Astrocyte of the cerebellum (primary cell): Measurements from ENCODE around the gene TBC1D8.

Experiments
- DNase-seq: peaks from one replicate; pipeline ENCODE4 v3.0.0-alpha.2; 2011; ENCODE audit warnings: low read depth
- H3K4me3 ChIP-seq: 2 replicates; pipeline ENCODE4 v1.5.1; 2011; ENCODE audit warnings: mild to moderate bottlenecking, low read depth, low read length, moderate library complexity
- in situ Hi-C: cut with HindIII; loops from 2 replicates; pipeline ENCODE4 v1.10.0; 2017; ENCODE audit warnings: low sequenced_read_pairs
- TF ChIP-seq, protein P1 (sequence below): IDR thresholded peaks from 2 replicates; pipeline ENCODE4 v1.5.1; 2012; ENCODE audit warnings: low read length, low read depth, moderate library complexity, mild to moderate bottlenecking; ENCODE audit errors: missing control alignments

The TBC1D8 gene

DNA sequence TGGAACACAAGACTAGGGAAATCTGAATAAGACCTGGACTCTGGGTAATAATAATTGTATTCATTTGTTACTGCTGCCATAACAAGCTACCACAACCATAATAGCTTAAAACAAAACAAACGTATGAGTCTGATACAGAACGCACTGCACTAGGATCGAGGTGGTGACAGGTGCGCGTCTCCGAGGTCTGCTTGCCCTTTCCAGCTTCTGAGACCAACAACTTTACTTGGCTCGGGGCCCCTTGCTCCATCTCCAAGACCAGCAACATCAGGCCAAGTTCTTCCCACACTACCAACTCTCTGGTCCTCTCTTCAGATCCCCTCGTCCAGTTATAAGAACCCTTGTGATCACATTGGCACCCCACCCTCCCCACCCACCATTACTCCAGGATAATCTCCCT, 42.8 kb downstream of the TBC1D8 start:
- H3K4me3 ChIP-seq: no peak overlapping the region
- in situ Hi-C loops: no loop called here
- TF ChIP-seq, protein P1, sequence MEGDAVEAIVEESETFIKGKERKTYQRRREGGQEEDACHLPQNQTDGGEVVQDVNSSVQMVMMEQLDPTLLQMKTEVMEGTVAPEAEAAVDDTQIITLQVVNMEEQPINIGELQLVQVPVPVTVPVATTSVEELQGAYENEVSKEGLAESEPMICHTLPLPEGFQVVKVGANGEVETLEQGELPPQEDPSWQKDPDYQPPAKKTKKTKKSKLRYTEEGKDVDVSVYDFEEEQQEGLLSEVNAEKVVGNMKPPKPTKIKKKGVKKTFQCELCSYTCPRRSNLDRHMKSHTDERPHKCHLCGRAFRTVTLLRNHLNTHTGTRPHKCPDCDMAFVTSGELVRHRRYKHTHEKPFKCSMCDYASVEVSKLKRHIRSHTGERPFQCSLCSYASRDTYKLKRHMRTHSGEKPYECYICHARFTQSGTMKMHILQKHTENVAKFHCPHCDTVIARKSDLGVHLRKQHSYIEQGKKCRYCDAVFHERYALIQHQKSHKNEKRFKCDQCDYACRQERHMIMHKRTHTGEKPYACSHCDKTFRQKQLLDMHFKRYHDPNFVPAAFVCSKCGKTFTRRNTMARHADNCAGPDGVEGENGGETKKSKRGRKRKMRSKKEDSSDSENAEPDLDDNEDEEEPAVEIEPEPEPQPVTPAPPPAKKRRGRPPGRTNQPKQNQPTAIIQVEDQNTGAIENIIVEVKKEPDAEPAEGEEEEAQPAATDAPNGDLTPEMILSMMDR: no peak
- DNase-seq: no peak

- no peak overlapping the region for H3K4me3 ChIP-seq
- in situ Hi-C loops: no loop called here
- no peak for DNase-seq
- TF ChIP-seq, protein P1: no peak
Measured at GRCh38 chr2:101107241-101107640, 43.9 kb downstream of the TBC1D8 start.

DNA sequence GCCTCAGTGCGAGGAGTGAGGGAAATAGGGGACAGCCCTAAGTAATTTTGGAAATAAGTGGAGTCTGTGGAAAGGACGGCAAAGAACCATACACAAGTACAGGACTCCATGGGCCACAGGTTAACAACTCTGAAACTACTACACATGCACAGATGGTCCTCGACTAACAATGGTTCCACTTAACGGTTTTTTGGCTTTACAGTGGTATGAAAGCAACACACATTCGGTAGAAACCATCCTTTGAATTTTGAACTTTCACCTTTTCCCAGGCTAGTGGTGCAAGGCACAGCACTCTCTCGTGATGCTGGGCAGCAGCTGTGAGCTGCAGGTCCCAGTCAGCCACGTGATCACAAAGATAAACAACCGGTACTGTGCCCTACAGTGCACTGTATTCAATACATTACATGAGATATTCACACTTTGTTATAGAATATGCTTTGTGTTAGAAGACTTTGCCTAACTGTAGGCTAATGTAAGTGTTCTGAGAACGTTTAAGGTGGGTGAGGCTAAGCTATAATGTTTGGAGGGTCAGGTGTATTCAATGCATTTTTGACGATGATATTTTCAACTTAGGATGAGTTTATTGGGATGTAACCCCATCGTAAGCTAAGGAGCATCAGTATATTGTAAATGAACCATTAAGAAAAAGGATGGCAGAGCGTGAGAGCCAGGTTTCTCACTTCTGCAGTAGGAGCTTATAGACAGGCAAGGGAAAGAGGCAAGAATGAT, 44.6 kb downstream of the TBC1D8 start:
- H3K4me3 ChIP-seq: no peak overlapping the region
- TF ChIP-seq, protein P1: no peak
- in situ Hi-C loops: no loop called here
- DNase-seq: no peak

DNA sequence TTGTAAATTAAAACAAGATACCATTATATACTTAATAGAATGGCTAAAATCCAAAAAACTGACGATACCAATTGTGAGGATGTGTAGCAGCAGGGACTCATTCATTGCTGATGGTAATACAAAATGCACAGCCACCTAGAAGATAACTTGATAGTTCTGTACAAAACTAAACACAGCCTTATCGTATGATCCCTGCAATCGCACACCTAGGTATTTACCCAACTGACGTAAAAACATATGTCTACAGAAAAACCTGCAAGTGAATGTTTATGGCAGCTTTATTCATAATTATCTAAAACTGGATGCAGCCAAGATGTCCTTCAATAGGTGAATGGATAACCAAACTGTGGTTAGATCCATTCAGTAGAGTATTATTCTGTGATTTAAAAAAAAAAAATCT, 45.5 kb downstream of the TBC1D8 start:
- no peak for DNase-seq
- TF ChIP-seq, protein P1: no peak
- no peak overlapping the region for H3K4me3 ChIP-seq
- in situ Hi-C loops: no loop called here

- DNase-seq: no peak
- TF ChIP-seq, protein P1: no peak
- no peak overlapping the region for H3K4me3 ChIP-seq
- in situ Hi-C loops: no loop called here
Measured at GRCh38 chr2:101097638-101098037, 53.5 kb downstream of the TBC1D8 start.

DNA sequence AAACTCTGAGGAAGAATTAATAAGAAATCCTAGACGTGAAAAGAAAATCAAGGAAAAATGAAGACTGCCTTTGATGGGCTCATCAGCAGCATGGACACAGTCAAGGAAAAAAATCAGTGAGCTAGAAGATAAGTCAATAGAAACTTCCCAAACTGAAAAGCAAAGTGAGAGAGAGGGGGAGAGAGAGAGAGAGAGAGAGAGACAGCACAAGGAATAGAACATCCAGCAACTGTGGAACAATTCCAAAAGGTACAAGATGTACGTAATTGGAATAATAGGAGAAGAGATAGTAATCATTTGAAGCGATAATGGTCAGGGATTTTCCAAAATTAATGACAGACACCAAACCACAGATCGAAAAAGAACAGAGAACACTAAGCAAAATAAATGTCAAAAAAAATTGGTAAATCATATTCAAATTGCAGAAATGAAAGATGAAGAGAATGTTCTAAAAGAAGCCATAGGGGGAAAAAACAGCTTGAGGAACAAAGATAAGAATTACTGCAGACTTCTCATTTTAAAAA, 54.5 kb downstream of the TBC1D8 start:
- DNase-seq: no peak
- no peak overlapping the region for H3K4me3 ChIP-seq
- TF ChIP-seq, protein P1: no peak
- in situ Hi-C loops: no loop called here
